ENCODE data around the gene VSTM5. TPM values are rescaled to one million over a fixed set of nuclear protein-coding genes. Genes with fewer than 3 reads are reported as not detected.

VSTM5 gene
- 0.12 and 0.79 TPM in 2 replicates for total RNA-seq

DNA sequence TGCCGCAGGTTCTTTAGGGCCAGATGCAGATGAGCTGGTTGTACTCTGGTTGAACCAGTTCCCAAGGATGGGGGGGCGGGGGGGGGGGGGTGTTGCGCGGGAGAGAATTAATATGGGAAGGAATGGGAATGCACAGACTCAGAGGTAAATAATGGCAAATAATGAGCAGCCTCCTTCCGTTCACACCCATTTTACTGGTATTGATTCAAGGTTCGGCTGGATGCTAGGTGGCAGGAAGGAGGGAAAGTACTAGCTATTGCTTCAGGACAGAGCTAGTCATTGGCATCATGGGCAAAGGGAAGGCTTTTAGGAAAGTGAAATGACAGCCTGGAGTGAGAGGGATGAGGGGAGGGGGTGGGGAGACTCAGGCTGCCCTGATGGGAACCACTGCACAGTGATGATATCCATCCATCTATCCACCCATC is at the start of gene VSTM5:
Gene VSTM5, minus strand, starts transcription at position 25 of the 425 bp plus-strand sequence. CDS start 116 bp downstream, outside the sequence.

DNA sequence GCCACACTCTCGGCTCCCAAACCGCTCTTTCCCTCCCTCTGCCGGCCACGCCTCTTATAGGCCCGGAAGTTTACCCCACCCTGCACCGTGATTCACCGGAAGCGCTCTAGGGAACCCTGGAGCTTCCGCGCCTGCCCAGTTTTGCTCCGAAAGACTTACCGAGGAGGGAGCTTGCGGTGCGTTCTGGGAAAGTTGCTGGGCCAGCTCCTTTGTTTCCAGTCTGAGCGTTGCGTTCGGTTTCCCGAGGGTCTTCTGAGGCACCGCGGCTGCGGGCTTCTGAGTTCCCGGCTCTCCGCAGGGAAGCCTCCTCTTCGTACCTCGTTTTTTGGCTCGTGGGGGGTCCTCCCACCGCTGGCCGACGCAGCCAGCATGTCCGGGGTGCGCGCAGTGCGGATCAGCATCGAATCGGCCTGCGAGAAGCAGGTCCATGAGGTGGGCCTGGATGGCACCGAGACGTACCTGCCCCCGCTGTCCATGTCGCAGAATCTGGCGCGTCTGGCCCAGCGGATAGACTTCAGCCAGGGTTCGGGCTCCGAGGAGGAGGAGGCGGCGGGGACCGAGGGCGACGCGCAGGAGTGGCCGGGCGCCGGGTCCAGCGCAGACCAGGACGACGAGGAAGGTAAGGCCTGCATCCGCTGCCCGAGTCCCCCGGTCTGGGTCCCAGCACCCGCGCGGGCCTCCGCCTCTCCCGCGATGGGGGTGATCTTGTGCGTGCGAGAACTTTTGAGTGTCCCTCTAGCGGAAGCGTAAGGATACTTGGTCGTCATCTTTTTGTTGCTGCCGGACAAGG is 66.1 kb downstream of the VSTM5 start, which contains the start of gene MED17:
Gene MED17, plus strand, starts transcription at position 138 of the 790 bp plus-strand sequence. Its CDS starts 232 bp downstream, at position 370.

Other genes starting within 250 kb of the VSTM5 start
- 15.6 and 17.2 TPM in 2 replicates for gene CEP295, start 188.9 kb downstream of the VSTM5 start, total RNA-seq
- 95.3 and 98.0 TPM in 2 replicates for gene TAF1D, start 109.1 kb downstream of the VSTM5 start, total RNA-seq
- gene C11orf54, start 108.9 kb downstream of the VSTM5 start, total RNA-seq: 18.8 and 24.7 TPM in 2 replicates
- gene MED17, start 66.3 kb downstream of the VSTM5 start, total RNA-seq: 20.0 and 22.7 TPM in 2 replicates
- not detected in 2 replicates for gene HEPHL1, start 170.7 kb upstream of the VSTM5 start, total RNA-seq